Brain pericyte (primary cell): Measurements from ENCODE around the gene FNBP1.
"Not testable (repeated sequence)": the region's sequence is repeated elsewhere in the genome, so short reads cannot be mapped to it uniquely, and the experiment has no call there.

Experiments
- DNase-seq: peaks from one replicate; pipeline ENCODE4 v3.0.0-alpha.2; 2012; ENCODE audit warnings: low read depth, low spot score

FNBP1 gene

DNA sequence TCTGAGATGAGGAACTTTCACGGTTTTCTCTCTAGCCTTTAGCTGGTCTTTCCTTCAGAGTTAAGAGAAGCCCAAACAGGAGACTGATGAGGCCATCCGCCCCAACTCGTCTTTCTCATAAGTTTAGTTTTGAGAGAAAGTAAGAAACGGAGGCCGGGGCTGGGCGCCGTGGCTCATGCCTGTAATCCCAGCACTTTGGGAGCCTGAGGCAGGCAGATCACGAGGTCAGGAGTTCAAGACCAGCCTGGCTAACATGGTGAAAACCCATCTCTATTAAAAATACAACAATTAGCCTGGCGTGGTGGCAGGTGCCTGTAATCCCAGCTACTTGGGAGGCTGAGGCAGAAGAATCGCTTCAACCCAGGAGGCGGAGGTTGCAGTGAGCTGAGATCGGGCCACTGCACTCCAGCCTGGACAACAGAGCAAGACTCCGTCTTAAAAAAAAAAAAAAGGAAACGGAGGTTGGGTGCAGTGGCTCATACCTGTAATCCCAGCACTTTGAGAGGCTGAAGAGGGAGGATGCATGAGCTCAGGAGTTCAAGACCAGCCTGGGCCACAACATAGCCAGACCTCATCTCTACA, 152.2 kb downstream of the FNBP1 start:
- DNase-seq: not testable (repeated sequence)

DNA sequence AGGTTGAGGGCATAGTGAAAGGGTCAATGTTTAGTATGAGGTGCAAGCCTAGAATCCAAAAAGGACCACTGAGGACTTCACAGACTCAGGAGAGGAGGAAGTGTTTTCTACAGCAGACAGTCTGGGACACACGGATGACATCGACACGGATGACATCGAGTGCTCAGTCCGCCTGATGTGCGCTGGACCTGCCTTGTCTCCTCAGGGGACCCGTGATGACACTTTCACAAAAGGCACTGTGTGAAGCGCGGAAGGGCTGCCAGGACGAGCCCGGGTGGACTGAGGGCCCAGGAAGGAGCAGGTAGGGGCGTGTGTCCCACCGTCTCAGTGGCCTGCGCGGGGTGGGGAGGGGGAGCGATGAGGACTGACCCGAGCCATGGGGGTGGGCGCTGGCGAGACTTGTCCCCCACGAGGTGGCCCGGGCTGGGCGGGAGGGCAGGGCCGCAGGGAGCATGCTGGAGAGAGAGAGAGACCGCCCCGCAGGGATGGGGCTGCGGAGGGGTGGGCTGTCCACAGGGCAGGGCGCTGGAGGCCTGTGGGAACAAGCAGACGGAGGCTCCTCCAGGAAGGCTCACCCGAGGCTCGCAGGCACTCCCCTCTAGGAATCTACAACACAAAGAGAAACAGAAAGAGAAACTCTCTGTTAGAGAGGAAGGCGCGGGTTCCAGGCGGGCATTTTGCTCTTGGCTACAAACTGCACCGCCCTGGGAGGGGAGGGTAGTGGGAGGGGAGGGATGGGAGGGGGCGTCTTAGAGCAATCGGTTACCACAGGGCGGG, 152.9 kb downstream of the FNBP1 start:
- no peak for DNase-seq

DNA sequence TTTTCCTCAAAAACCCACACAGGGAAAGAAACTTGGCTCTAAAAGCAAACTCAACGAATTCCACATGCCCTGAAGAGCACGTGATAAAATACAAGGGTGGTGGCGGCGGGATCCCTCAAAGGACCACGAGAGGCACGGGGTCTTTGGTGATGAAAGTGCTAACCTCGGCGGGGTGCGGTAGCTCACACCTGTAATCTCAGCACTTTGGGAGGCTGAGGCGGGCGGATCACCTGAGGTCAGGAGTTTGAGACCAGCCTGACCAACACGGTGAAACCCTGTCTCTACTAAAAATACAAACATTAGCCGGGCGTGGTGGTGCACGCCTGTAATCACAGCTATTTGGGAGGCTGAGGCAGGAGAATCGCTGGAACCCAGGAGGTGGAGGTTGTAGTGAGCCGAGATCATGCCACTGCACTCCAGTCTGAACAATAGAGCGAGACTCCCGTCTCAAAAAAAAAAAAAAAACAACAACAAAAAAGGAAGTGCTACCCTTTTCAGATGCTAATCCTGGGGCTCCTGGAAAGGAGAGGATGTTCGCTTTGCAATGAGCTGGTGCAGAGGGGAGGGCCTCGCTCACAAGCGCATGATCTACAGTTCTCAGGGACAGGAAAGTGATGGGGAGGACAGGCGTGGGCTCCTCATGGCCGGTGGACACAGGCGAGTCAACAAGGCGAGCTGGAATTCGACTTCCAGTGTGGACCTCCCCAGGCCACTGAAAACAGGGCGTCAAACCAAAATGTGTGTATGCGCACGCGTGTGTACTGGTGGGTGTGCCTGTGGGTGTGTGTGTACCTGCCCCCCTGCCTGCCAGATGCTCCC, 153.7 kb downstream of the FNBP1 start:
- no peak for DNase-seq

DNA sequence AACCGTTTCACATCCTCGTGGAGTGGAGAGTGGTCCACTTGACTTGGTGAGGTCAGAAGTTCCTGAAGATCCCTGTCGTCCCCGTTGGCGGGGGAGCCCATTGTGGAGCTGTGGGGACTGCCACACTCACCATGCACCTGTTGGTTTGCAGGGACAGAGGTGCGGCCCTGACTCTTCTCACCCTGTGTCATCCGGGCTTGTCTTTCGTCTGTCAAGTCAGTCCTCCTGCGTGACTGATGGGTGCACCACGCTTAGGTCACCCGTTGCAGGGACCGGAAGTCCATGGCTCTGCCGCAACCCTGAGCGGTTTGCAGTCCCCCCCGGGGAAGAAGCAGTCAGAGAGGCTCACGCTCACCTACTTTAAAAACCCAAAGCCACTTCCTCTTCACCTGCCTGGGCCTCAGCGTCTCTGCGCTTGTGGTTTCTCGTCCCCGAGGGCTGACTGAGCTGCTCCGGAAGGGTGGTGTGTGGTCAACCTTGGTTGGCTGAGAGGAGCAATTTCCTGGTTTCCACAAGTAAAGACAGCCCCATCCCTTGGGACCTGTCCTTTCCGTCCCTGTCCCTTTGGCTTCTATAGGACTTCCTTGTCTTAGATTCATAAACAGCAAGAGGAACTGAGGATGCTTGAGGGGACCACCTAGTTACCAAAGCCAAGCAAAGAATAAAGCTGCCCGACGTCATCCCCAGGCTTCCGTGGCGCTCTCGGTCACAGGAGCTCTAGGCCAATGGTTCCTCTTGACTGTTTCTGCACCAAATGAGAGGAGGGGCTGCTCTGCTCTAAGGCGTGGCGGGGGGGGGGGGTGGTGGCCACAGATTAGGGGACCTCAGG, 154.5 kb downstream of the FNBP1 start:
- DNase-seq: no peak

DNA sequence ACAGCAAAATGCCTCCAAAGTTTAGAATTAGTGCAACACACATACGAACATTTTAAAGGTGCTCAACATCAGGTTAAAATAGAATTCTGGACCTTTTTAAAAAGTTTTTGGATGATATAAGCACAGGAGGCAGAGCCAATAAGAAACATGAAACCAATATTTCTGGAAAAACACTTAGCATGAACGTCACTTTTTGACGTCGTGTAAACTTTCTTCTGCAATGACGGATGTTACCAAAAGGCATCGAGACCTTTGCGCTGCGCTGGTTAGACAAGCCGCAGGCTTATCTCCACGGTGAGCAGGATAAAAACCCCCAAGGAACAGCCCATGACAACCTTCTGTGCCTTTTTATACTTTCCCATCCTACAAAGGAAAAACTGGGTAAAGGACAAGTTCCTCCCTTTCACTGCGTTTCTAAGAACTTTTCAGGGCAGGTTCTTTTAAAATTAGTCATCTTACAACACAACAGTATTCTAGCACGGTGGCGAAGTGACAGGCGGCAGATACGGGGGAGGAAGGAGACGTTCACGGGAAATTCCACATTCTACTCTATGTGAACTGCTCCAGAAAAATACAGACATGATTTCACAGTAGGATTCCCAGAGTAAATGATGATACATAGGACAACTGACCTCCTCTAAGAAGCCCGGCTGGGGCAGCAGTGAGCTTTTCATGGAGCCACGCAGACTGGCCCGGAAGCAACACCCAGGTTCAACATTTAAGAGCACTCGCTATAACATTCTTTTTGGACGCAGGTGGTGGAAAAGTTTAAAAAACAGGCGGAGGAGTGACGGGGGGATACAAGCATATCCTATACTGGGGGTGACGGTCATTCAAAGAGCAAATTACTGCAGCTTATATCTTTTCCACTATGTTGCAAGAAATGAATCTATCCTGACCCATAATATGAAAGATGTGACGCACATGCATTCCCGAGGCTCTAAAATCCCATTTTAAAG, 155.4 kb downstream of the FNBP1 start:
- DNase-seq: no peak

DNA sequence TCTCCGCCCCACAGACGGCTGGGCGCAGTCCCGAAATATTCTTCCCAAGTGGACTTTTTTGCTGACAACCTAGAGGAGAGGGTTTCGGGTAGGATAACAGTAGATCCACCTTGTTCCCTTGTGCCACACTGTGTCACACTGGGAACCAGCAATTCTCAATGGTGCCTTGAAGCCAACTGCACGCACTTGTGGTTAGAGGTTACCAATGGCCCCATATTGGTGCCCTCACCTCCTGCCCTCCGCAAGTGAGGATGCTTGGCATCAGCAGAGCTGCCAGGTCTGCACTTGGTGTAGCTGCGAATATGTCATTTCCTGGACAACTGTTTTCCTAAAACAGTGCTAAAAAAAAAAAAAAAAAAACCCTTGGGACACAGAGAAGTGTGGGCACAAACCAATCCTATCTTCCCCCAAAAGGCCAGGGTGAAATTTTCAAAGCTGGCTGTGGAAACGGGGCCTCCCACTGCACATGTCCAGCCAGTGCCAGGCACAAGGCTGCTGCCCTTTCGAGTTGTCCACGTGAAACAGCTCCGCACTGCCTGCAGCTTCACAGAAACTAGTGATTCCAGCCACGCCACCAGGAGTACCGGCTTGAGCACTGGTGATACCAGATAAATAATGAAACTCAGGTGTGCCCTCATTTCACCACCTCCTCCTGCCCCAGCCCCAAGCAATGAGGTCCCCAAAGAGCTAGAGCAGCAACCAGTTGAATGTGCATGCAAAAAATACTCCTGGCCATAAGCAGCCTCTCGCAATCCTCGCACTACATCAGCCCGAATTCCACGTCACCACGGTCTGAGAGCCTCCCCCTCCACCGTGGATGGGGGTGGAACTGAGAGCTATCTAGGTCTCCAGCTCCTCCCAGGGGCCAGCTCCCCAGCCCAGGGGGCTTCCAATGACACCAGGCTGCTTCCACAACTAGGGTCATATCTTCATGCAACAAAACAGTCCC, 156.5 kb downstream of the FNBP1 start:
- no peak for DNase-seq

DNA sequence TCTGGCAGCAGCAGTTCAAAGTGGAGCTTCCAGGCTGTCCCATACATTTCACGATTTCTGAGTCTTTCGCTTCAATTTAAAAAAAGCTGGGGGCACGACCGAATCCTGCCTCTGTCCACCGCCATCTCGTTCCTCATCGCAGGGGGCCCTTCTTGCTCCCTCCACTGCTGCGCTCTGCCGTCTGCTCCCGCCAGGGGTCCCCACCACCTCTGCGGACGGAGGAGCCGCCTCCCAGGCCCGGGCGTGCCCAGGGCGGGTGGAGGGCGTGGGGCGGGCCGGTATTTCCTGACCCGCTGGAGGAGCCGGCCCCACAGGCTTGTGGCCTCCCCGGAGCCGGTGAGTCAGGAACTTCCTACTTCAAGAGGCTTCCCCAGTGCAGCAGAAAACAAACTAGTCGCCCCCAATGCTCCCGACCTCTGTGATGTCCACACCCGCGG, 157.3 kb downstream of the FNBP1 start:
- DNase-seq: peak; percentile 31

DNA sequence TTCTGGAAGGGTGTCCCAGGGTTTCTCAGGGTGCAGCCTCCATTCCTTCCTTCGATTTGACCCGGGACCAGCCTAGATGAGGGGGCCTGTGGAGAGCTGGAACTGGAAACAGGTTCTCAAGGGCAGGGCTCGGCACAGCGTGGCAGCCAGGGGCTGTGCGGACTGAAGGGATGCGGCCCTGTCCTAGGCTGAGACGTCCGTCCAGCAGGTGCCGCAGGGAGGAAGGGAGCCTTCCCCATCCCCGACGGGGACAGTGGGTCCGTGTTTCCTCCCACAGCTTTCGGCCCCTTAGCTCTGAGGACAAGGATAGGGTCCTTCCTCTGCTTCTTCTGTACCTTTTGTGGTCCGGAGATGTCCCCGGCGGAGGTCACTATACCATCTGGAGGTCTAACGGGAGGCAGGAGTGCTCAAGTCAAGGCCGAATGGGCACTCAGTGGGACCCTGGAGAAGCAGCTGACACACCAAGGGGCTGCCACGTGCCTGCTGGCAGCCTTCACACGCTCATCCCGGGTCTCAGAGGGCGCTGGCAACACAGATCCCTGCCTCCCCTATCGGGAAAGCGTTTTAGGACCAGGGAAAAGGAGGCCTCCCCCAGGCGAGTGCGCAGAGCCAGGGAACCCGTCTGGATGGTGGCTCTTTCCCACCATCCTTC, 157.8 kb downstream of the FNBP1 start:
- DNase-seq: no peak

DNA sequence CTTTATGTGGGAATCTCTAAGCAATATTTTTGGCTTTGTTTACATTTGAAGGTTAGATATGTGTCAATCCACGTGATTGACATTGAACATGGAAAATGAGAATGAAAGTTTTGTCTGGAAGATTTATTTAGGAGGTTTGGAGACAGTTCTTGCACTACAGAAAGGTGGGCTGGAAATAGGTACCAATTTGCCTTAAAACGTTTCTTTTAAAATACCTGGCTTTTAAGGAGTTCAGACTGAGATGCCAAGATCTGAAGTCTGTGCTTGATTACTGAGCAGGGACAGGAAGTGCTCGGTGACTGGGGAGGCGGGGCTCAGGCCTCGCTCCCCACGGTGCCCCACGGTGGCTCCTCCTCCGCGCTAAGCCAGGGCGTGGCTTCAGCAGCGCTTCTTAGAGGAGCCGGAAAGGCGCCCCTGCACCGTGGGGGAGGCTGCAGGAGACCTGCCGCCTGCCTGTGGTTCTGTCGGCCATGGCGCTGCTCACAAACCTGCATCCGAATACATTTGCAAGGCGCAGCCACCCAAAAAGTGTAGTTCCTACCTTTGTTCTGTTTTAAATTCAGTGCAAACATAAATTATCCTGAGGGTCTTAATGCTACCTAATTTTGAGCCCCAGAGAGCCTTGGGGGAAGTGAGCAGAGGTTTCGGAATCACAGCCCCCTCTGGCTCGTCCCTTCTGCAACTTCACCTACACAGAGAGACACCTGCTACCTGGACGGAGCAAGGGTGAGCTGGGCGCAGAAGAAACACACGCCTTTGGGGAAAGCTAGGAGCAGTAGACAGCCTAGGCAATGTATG, 158.6 kb downstream of the FNBP1 start:
- DNase-seq: no peak

DNA sequence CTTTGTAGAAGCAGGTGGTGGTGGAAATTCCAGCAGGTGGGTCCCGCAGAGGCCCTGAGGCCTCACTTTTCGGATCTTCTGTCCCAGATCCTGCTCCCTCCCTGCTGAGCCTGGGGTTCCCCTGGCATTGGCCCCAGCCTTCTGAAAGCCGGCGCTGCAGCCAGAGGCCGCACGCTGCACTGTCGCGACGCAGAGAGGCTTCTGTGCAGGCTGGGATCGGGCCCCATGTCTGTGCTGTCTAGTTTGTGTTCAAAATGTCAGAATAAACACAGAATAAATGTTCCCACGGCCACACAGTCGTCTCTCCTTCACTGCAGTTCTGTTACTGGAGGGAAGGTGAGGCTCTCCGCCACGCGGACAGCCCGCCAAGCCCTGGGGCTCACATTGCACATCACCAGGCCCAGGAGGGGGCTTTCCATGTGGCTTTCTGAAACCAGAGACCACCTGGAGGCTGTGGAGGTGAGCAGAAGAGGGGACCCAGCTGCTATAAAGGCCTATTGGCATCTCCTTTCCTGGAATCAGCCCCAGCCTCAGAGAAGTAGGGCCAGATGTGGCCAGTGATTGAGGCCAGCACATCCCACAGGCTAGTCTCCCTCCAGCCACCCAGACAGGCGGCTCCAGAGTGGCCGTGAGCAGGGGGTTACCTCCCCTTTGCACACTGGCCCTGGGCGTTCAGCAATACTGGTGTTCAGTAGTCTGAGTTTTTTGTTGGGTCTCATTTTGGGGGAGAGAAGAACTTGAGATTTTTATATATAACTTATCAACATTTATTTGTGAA, 161.3 kb downstream of the FNBP1 start:
- no peak for DNase-seq

DNA sequence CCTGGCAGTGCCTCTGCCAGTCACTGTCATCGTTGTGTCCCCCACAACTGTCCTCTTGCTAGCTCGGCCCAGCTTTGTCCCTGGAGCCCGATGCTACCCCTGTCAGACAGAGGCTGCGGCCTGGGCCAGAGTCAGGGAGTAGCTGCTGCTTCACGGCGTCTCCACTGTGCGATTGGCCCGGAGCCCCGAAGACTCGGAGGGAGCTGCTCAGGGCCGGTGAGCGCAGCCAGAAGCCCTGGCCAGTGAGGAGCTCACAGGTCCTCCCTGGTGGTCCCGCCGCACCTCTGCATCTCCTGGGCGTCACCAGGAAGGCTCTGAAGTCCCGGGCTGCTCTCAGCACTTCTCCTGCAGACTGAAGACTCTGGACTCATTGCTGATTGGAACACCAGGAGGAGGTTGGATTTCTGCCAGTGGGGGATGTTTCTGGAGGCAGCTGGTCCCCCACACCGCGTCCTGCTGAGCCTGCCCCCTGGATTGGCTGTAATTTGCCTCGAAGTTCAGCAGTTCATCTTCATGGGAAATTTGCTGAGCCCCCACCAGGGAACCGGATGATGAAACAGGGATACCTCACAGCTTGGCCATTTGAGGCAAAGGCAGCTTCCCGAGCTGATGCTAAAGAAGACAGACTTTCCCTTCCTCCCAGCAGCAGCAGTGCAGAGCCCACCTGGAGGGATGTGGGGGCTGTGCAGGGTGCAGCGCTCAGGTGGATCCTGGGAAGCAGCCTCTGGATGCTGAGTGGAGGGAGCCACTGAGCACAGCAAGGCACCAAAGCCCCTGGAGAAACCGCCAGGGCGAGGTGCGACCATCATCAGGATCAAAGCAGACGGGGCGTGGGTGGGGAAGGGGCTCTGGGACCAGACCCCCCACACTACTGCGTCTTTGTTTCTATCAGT, 162.1 kb downstream of the FNBP1 start:
- DNase-seq: peak; percentile 95

DNA sequence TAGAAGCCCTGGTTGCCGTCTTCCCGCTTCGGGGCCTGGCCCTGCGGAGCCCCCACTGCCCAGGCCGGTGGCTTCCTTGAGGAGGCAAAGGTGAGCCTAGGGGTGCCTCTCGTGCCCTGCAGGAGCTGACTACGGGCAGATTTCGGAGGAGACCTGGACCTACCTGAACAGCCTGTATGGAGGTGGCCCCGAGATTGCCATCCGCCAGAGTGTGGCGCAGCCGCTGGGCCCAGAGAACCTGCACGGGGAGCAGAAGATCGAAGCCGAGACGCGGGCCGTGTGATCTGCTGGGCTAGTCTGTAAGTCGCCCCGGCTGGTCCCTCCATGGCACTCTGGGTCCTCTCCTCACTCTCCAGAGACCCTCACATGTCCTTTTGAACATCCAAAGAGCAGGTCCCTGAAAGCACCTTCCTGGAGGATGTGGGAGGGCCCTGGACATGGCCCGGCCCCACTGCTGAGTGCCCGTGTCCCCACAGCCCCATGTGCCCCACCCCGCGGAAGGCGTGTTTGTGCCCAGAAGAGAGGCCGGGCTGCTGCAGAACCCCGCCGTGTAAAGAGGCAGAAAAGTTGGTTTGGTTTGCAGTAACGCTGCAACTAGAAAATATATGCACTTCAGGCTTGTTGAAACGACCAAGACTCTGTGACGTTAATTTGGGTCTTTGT, 162.9 kb downstream of the FNBP1 start:
- DNase-seq: no peak

DNA sequence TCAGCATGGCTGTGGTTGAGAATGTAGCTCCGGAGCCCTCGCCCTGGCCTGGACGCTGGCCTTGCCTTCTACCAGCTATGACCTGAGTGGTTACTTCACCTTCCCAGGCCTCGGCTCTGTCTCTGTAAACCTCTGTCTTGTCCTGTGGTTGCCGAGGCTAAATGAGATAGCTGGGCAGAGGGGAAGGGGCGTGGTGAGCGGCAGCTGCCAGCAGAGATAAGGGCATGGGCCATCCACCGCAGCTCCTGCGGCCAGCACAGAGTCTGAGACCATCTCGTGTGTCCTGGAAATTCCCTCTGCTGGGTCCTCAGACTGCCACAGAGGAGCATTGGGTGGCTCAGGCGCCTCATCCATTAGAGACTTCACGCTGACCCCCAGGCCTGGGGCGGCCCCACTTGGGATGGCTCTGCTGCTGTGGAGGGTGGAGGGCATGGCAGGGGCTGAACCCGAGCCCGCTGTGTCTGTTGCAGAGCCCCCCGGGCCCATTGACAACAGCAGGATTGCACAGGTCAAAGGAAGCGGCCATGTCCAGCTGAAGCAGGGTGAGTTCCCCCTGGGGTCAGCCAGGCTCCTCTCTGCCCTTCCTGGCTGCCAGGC, 163.8 kb downstream of the FNBP1 start:
- DNase-seq: no peak

DNA sequence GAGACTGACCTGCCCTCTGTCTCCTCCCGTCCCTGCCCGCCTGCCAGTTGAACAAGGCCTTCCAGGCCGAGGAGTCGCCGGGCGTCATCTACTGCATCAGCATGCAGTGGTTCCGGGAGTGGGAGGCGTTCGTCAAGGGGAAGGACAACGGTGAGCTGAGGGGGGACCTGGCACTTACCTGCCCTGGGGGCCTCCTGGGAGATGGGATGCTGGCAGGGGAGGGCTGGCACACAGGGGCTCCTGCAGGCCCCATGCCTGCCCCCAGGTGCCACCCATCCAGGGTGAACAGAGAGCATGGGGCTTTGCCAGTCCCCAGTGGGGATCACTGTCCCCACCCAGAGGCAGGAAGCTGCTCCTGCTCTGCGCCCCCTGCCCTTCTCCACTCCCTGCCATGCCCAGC, 164.7 kb downstream of the FNBP1 start:
- no peak for DNase-seq

DNA sequence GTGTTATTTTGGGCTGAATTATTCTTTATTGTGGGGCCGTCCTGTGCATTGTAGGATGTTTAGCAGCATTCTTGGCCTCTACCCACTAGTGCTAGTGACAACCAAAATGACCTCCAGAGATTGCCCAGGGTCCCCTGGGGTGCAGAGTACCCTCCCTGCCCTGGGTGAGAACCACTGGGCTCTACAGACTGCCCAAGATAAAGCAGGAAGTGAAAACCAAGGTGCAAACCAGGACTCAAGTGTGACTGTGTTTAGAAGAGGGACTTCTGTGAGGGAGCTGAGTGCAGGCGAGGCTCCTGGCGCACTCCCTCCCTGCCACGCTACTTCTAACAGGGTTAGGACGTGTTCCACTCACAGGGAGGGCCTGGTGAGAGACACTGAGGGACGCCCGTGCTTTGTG, 166.2 kb downstream of the FNBP1 start:
- no peak for DNase-seq
